GM19239 (cell line): ENCODE data around the gene LYPD1.
A peak's percentile ranks its signal among the peaks of the same experiment; 100 is the strongest.
"Not testable (repeated sequence)": the region's sequence is repeated elsewhere in the genome, so short reads cannot be mapped to it uniquely, and the experiment has no call there.

Source experiments
- DNase-seq: peaks from one replicate; pipeline ENCODE4 v3.0.0; 2011; ENCODE audit warnings: low spot score; ENCODE audit not compliant: insufficient read length
- FAIRE-seq: peaks from 2 replicates; lab custom pipeline; 2011; peaks lifted over from hg19 to GRCh38; lab: Jason Lieb, UNC

LYPD1 gene

DNA sequence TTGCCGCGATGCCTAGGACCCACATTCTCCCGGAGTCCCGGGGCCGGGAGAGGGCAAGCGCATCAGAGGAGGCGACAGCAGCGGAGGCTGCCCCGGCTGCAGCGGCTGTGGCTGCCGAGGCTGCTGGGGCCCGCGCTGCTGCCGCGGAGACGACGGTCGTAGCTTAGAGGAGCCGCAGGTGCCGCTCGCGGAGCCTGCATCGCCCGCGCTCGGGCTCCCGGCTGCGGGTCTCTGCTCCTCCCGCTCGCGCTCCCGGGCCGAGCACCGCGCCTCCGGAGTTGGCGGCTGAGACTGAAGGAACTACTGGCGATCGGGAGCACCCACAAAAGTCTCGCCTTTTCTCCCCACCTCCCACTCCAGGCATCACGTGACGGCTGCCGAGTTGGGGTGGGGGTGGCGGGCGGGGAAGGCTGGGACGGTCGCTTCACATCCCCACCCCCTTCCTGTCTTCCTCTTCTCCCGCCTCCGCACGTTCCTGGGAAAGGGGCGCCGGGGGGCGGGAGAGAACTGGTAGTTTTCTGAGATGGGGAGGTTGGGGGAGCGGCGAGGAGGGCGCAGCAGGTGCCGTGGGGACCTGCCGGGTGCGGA is at the start of gene LYPD1:
Gene LYPD1, minus strand, starts transcription at position 298 of the 588 bp plus-strand sequence. Its CDS starts 273 bp downstream, at position 25.
- FAIRE-seq (no peak), DNase-seq (no peak)

DNA sequence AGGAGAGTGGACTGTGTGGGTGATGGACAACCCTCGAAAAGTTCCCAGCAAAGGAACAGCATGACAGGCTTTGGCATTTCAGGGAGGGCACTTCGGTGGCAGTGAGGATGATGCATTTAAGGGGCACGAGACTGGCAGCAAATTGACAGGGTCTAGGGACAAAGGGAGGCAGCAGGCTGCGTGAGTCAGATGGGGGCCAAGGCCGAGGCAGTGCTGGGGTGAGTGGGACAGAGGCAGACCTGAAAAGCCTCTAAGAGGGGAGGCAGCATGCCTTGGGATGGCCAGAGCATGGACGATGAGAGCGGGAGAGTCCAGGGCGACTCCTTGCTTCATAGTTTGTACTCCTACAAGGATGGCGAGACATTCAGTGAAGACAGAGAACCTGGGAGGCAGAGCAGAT is 49.5 kb upstream of the LYPD1 start:
- FAIRE-seq (no peak), DNase-seq (no peak)

DNA sequence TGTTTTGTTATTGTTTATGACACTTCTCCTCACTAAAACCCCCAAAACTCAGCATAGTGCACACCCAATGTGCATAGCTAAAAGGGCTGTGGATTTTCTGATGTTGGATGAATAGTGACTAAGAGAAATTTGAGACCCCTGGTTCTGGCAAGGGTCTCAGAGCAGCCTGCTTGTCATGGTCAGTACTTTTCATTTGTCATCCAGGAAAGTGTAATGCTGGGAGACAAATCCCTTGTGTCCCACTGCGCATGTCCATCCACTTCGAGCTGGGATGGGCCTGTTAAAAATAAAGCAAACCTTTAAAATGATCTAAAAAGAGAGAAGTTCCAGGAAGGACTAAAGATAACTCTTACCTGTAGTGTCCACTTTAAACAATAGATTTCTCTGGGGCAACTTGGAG is 46.9 kb upstream of the LYPD1 start:
- no peak for FAIRE-seq
- DNase-seq = no peak

GRCh38 chr2:132715386-132716351 is 45.7 kb upstream of the LYPD1 start:
- DNase-seq (peak; percentile 24), FAIRE-seq (peak; percentile 64)

DNA sequence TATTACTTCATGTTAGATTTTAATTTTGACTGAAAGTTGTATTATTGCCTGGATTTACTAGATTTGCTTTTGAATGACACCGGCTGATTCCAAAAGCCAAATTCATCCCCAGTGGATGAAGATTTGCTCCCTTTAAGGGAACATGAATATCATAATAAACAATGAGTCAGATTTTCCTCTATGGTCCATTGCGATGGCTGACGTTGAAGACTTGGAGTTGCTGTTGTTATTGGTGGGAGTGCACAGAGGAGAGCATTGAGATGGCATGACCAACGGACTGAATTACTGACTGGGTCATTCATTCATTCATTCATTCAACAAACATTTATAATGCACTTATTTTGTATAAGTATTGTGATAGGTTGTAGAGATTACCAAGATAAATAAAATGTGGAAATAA is 33.4 kb upstream of the LYPD1 start:
- FAIRE-seq (no peak), DNase-seq (no peak)

GRCh38 chr2:132701810-132702209 is 31.8 kb upstream of the LYPD1 start:
- DNase-seq = no peak
- no peak for FAIRE-seq

GRCh38 chr2:132699802-132700201 is 29.8 kb upstream of the LYPD1 start:
- FAIRE-seq, DNase-seq: not testable (repeated sequence)

GRCh38 chr2:132698347-132698746 is 28.3 kb upstream of the LYPD1 start:
- not testable (repeated sequence) for DNase-seq, FAIRE-seq

GRCh38 chr2:132697556-132698205 is 27.7 kb upstream of the LYPD1 start:
- DNase-seq (no peak), FAIRE-seq (no peak)

DNA sequence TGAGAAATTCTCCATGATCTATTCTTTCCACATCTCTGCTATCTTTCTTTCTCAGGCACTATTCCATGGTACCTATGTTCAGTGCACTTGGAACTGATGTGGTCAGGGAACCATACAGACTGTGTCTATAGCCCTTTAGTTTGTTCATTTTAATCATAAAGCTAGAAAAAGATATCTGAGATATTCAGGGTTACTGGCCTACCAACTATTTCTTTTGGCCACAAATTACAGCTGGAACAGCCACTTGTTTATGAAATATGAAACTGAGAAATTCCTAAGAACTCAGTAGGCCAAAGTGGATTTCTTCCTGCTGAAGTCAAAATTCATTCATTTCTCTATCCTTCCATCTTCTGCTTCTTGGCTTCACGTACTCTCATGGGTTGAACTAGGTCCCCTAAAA is 22.8 kb upstream of the LYPD1 start:
- DNase-seq = no peak
- no peak for FAIRE-seq

GRCh38 chr2:132691556-132691955 is 21.6 kb upstream of the LYPD1 start:
- no peak for DNase-seq
- FAIRE-seq = no peak

- no peak for DNase-seq
Observed at GRCh38 chr2:132690664-132691303, 20.8 kb upstream of the LYPD1 start.

GRCh38 chr2:132681766-132682165 is 11.8 kb upstream of the LYPD1 start:
- DNase-seq = no peak
- no peak for FAIRE-seq

More at GRCh38 chr2:132690664-132691303, 20.8 kb upstream of the LYPD1 start:
- no peak for FAIRE-seq

- FAIRE-seq (no peak), DNase-seq (no peak)
Observed at GRCh38 chr2:132680544-132680943, 10.5 kb upstream of the LYPD1 start.

- DNase-seq (no peak), FAIRE-seq (no peak)
Observed at GRCh38 chr2:132678483-132678882, 8.5 kb upstream of the LYPD1 start.

GRCh38 chr2:132677661-132678060 is 7.7 kb upstream of the LYPD1 start:
- FAIRE-seq = no peak
- DNase-seq = no peak

DNA sequence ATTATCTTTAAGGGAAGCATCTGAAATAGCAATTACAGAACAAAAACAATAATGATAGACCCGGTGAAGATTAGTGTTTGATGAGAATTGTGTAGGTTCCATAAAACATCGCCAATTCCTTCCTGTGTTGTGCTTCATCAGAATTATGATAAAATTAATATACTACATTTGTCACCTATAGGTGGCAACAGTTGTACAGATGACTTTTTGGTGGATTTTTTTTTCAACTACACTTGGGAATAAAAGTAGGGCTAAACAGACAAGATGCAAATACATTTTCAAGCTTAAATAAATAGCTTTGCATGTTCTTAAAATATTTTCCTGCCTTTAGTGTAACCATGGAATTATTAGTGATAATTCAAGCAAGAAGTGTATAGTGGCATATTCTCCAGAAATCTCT is 7.0 kb upstream of the LYPD1 start:
- FAIRE-seq = peak; percentile 11
- no peak for DNase-seq

DNA sequence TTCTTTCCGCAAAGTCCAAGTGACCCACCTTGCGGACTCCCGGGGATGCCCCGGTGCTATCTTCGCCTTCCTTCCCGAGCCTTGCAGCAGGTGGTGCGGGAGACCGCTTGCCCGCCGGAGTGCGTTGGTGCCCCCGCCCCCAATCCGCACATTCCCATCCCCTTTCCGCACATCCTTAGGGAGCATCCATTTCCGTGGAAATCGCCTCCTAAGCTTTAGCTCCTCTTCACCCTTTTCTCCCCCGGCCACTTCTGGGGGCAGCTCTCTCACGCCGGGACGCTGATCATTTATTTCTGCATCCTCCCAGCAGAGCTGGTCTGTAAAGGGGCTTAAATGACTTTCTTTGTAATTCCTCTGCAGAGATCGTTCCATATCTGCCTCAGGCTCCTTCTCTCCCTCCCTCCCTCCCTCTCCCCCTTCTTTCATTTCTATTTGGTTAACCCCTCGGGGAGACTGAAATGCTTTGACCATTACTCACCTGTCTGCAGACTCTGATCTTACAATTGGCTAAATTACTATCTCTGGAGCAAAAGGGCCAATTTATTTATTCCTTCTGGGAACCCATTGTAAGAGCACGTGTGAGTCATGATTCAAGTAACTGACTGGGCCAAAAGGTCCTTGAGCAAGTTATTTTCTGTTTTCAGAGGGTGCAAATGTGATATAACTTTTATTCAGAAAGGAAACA is 1.3 kb upstream of the LYPD1 start:
- FAIRE-seq (no peak), DNase-seq (no peak)

DNA sequence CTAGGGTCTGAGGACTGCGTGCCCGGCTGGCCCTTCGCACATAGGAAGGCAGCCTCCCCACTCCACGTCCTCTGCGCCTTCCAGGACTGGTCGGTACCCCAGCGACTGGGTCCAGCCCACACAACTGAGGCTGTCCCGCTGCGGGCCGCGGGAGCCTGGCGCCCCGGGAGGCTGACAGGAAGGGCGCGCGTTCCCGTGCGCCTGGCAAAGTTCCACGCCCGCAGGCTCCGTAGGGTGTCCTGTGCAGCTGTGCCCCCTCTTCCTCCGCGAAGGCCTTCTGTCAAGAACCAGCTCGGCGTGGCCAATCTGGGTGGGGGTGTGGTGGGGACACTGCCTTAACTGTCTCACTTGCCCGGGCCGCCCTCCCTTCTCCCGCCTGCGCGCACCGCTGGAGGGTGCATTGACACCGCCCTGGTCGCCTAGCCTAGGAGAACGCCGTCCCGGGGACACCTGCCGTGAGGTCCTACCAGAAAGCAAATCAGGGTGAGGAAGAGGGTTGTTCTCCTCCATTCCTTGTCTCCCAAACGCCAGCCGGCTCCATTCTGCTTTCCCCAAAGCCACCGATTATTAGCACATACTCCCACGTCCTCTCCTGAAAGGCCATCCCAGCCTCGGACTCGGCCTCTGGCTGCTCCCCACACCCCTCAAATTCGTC is 618 bp upstream of the LYPD1 start:
- no peak for DNase-seq

More for the DNA sequence above, 618 bp upstream of the LYPD1 start:
- FAIRE-seq = no peak
